HG02973 (cell line): ENCODE data around the gene ACLY.

Experiments used
- ATAC-seq: cut with Tn5 transposase; IDR thresholded peaks from one replicate; pipeline ENCODE4 v1.9.1; 2021; ENCODE audit warnings: moderate library complexity; ENCODE audit not compliant: unreplicated experiment

ACLY gene

DNA sequence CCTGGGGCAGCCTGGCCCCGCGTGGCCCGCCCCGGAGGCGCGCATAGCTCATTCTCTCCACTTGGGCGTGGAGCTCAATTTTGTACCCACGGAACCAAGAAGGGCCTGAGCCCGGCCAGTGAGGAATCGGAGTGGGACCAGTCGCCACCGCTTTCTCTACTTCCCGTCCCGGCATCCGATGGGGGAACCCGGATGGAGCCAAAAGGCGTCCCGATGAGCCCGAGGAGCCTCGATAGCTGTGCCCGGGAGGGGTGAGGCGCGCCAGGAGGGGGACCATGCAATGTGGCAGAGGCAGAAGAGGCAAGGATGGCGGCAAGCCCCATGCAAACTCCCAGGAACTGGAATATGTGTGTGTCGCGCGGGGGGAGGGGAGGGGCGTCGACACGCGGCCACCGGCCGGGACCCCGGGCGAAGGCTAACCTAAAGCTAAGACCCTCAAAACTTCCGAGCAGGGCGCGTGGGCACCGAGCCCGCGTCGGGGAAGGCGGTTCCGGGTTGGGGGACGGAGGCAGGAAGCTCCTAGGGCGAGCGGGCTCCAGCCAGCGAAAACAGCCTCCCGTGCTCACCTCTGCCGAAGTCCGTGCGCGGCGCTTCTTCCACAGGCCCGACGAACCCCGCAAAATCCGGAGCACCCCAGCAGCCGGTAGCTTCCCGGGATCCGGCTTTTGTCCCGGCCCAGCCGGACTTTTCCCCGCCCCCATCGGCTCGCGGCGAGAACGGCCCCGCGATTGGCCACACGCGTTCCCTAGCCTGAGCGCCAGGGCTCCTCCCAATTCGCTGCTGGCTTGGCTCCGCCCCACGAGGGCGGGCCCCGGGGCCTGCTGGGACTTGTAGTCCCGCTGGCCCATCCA, at the start of gene ACLY:
TSS of gene ACLY (minus strand) at position 638 of the 851 bp plus-strand sequence. CDS start 5,078 bp downstream, outside the sequence.
- ATAC-seq: peak; percentile 87

DNA sequence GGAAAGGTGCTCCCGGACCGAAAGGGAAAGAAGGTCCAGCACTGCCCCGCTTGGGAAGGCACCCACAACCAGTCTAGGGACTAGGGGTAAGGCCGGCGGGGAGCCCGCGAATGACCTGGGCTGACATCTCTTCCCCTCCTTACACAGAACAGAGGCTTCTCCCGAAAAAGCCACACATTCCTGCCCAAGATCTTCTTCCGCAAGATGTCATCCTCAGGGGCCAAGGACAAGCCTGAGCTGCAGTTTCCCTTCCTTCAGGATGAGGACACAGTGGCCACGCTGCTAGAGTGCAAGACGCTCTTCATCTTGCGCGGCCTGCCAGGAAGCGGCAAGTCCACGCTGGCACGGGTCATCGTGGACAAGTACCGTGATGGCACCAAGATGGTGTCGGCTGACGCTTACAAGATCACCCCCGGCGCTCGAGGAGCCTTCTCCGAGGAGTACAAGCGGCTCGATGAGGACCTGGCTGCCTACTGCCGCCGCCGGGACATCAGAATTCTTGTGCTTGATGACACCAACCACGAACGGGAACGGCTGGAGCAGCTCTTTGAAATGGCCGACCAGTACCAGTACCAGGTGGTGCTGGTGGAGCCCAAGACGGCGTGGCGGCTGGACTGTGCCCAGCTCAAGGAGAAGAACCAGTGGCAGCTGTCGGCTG, 49.3 kb upstream of the ACLY start:
- ATAC-seq: no peak

DNA sequence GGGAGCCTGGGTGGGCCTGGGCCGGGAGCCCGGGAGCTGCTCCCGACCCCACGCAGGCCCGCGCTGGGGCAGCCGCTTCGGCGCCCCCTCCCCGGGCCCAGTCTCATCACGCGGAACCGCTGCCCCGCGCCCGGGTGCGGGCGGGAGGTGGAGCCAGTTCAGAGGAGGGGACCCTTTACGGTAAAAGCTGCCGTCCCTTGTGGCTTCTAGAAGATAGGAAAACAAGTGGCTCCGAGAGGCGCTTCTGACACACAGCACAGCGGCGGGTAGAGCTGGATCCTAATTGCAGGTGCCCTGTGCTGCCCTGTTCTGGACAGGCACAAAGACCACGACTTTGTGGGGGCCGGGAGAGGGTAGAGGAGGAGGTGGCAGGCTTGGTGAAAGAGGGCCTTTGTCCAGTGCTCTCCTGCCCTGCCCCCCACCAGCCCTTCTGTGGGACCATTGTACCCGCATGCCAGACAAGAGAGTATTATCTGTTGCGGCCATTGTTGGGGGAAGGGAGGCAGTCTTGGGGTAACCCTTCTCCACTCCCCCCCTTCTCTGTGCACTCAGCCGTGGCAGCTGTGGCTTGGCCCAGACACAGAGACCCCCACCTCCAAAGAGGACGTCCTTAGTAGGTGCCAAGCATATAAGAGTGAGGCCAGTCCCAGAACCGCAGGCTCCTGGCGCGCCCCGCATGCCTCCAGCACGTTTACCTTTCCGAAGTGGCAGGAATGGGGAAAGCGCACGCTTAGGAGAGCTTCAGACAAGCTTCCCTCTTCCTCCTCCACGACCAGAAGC, 48.6 kb upstream of the ACLY start:
- no peak for ATAC-seq

DNA sequence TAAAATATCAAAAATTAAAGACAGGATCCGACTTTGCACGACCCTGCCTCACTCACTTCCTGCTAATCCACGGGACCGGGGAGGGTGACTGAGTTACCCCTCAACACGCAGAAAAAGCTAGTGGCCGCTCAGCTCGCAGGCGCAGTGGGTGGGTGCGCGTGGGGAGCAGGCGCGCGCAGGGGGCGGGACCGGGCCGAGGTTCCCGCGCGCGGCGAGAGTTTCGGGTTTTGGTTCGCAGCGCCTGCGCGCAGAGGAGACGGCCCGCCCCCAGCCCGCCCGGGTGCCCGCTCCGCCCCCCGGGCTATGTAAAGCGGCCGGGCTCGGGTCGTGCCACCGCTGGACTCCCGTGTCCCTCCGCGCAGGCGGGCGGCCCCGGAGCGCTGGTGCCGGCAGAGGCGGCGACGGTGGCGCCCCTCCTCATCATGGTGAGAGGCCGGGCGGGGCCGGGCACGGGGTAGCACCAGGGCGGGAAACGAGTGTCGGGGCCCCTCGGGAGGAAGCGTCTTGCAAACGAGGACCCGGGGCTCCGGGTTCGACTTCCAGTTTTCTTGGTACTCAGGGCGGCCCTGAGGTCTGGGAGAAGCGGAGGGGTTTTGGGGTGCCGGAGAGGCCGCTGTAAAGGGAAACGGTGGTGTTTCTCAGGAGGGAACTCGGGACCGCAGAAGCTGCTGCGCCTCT, 47.9 kb upstream of the ACLY start, which contains the start of gene CNP:
TSS of gene CNP (plus strand) at position 333 of the 678 bp plus-strand sequence. CDS start at position 423, 90 bp downstream.
- ATAC-seq: peak; percentile 49

DNA sequence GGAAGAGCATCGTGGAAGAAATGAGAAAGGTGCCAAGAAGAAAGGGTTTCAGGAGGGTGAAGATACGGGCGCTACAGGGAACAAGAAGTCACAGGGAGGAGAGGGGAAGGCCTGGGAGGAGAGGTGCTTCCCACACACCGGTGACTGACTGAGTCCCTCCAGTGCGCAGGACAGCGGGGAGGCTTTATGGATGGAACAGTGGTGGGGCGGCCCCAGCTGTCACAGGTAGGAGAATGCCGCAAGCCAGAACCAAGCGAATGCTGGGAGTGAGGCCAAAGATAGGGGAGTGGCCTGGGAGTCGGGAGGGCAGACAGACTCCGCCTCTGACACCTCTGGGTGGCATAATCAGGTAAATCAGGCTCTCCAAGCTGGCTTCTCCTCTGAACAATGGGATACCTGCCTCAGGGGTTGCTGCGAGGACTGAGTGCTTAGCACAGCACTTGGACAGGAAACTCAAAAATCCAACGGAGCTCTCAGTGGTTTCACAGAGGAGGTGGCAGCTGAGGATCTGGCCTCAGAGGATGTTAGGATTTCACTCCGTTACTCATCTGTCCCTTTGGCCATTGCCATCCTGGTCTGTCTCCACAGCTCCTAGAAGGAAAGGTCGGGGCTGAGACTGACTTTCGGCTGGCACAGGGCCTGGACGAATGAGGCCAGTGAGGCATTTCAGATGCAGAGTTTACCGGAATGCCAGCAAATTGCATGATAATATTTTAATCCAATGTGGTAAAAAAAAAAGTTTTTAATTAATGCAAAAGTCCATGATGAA, 47.1 kb upstream of the ACLY start:
- ATAC-seq: no peak

DNA sequence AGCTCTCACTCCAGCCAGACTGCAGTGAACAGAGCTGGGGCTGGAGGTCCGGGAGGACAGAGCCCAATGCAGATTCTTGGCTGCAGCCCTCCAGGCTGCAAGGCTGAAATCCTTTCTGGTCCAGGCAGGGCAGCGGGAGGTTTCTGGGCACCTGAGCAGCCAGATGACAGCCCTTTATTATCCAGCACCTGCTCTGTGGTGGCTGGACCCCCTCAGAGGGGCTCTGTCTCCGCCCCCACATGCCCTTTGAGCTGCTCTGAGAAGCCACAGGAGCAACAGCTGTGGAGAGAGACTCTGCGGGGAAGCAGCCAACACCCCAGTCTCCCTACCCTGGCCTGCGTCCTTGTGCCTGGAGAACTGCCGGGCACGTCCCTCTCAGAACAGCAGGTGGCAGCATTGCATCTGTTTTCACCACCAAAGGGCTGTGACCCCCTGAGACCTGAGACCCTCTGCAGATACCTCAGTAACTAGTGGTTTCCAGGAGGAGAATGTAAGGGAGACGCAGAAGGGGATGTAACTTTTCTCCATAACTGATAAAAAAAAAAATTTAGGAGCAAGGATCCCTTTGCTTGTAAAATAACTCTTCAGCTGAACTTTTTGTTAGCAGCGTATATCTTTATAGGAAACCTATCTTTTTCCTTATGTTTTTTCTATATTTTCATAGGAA, 44.1 kb upstream of the ACLY start:
- ATAC-seq: no peak

DNA sequence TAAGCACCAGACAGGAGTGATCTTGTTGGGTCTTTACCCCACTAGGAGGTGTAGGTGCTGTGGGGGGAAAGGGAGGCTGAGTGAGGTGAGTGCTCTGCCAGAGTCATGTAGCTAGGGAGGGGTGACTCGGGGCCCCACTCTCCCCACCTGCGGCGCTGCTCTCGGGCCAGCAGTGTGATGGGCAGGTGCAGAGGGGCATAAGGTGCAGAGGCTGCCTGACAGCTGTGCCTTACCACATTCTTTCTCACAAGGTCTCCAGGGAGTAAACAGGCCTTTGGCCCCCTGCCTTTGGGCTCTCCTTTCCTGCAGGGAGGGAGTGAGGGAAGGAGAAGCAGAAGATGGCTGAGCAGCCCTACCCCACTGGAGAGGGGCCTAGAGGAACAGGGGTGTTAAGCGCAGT, 43.4 kb upstream of the ACLY start:
- ATAC-seq: no peak

DNA sequence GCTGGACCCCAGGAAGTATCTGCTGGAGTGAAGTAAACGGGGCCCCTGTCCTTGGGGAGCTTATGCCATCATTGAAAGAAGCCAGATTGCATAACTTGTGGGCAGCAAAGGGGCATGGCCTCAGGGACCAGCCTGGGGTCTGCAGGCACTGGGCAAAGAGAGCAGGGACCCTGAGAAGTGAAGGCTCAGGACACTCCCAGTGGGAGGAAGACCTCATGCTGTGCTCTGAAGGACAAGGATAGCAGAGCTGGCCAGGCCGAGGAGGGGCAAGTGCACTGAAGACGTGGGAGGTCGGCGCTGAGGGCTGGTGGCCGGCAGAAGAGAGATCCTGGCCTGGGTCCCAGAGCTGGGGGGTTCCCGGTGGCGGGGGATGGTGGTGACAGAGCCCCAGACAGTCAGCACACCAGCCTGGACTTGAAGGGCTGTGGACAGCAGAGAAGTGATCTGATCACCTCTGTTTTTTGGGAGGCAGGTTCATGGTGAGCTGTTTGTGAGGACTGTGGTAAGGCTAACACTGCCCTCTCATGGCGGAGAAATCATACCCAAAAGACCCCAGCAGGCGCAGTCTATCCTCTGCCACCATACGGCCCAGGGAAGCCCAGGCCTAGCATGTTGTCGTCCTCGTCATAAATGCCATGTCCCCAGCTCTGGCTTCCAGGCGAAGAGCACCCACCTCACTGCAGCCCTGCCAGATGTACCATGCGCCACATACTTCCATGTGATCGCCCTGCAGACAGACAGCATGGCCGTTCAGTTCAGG, 40.8 kb upstream of the ACLY start:
- no peak for ATAC-seq

DNA sequence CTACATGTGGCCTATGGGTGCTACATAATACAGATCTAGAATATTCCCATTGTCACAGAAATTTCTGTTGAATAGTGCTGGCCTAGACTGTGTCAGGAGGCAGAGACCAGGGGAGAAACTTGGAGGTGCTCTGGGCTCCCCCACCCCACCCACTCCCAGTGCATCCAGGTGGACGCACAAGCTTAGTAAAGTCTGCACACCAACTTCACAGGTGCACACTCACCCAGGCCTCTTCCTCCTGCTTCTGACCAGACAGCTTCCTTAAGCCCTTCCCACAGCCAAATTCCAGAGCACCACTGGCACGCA, 40.2 kb upstream of the ACLY start:
- ATAC-seq: no peak

DNA sequence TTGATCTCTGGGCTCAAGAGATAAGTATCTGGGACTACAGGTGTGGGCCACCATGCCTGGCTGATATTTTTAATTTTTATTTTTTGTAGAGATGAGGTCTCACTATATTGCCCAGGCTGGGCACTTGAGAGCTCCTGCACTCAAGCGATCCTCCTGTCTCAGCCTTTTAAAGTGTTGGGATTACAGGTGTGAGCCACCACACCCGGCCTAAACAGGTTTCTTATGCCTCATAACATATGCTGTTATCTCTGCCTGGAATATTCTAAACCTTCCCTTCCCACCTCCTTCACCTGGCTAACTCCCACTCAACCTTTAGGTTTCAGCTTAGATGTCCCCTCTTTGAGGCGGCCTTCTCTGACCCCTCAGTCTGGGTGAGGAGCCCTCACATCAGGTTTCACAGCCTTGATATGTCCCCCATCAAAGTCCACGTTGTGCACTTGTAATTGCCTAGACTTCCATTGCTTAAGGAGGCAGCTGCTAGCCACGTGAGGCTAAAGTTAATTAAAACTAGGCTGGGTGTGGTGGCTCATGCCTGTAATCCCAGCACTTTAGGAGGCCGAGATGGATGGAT, 39.2 kb upstream of the ACLY start:
- no peak for ATAC-seq

DNA sequence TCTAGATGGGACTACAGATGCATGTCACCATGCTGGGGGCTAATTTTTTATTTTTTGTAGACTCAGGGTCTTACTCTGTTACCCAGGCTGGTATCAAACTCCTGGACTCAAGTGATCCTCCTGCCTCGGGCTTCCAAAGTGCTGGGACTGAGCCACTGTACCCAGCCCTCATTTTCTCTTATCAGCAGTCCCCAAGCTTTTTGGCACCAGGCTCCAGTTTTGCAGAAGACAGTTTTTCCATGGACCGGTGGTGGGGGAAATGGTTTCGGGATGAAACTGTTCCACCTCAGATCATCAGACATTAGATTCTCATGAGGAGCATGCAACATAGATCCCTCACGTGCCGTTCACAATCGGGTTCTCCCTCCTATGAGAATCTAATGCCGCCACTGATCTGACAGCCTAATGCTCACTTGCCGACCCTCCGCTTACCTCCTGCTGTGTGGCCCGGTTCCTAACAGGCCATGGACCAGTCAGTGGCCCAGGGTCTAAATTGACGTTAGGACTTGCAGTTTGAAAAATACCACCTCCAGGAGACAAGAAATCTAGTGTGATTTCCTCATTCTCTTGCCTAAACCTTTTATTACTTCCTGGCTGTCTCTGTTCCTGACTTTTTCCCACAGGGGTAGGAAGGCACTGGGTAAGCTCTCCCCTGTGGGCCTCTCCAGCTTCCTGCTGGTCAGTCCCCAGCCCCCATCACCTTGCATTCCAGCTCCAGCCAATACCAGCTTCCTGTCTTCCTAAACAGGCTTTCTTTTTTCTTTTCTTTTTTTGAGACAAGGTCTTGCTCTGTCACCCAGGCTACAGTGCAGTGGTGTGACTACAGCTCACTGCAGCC, 38.5 kb upstream of the ACLY start:
- ATAC-seq: no peak

DNA sequence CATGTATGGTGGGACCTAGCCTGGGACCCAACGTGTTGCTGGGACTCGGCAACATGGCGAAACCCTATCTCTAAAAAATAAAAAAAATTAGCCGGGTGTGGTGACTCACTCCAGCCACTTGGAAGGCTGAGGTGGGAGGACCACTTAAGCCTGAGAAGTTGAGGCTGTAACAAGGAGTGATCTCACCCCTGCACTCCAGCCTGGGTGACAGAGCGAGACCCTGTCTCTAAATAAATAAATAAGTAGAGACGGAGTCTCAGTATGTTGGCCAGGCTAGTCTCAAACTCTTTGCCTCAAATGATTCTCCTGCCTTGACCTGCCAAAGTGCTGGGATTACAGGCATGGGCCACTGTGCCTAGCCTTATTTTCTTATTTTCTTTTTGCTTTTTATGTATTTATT, 37.8 kb upstream of the ACLY start:
- no peak for ATAC-seq

DNA sequence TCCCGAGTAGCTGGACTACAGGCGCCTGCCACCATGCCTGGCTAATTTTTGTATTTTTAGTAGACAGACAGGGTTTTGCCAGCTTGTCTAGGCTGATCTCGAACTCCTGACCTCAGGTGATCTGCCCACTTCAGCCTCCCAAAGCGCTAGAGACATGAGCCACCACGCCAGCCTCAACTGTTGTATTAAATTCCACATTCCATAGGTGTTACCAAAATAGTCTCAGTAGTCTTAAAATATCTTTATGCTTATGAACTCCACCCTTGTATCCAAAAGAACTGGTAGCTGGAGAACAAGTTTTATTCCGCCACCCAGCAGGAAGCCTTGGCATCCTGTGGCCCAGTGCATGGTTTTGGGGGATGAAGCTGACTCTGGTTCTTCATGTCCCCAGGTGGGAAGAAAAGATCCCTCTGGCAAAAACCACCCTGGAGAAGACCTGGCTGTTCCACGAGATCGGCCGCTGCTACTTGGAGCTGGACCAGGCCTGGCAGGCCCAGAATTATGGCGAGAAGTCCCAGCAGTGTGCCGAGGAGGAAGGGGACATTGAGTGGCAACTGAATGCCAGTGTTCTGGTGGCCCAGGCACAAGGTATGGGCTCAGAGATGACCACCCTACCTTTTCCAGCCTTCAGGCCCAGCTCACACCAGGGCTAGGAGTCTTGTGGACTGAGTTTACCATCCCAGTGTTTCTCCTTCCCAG, 30.2 kb upstream of the ACLY start:
- ATAC-seq: no peak

DNA sequence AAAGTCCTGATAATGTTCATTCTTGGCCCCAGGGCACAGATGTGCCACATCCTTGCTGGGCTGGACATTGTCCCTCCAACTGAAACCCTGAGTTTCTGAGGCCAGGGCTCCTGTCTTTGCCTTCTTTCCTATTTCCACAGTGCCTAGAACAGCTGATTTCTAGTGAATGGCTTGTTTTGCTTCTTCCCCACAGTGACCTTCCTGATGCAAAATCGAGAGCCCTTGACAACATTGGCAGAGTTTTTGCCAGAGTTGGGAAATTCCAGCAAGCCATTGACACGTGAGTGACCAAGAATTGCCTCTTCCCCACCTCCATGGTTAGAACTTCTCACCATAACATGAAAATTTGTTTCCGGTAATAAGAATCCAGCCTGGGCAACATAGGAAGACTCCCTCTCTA, 26.2 kb upstream of the ACLY start:
- no peak for ATAC-seq

DNA sequence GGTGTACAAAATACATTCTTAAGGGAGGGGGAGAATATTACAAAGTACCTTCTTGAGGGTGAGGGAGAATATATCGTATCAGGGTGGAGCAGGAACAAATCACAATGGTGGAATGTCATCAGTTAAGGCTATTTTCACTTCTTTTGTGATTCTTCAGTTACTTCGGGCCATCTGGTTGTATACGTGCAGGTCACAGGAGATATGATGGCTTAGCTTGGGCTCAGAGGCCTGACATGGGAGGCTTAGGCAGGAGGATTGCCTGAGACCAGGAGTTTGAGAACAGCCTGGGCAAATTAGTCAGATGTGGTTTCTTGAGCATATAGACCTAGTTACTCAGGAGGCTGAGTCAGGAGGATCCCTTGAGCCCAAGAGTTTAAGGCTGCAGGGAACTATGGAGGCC, 24.7 kb upstream of the ACLY start:
- no peak for ATAC-seq

DNA sequence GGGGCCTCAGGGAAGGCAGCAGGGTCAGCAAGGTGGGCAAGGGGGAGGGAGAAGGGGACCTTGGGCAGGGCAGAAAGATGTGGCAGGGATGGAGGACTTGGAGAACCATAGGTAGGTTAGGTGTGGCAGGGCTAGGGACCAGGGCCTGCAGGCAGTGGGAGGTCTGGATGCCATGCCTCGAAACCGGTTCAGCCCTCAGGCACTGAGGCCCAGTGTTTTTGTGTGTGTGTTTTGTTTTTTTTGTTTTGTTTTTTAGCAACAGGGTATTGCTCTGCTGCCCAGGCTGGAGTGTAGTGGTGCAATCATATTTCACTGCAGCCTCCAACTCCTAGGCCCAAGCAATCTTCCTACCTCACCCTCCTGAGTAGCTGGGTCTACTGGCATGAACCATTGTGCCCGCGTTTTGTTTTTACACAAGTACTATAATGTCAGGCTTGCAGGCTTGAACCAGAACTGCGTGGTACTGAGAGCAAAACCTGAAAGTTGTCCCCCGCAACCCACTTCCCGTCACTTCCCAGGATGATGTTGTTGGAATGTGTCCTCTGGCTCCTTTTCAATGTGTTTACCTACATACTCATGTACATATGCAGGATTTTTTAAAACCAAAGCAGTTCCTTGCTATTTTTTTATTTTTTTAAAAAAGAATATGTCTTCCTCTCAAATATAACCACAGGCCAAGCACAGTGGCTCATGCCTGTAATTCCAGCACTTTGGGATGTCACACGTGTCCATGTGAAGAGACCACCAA, 24.0 kb upstream of the ACLY start:
- ATAC-seq: no peak

DNA sequence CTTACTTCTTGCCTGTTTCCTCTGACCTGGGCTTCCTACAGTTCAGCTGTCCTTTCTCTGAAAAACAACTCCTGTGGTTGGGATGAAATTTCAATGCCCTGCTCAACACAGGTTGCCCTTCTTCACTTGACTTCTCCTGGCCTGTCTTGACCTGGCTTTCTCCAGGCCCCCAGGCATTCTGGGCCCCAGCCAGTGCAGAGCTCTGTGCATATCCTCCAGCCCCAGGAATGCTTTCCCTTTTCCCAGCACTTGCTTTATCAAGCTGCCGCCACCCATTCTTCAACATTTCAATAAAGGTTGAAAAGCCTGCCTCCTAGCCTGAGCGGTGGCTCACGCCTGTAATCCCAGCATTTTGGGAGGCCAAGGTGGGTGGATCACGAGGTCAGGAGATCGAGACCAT, 22.4 kb upstream of the ACLY start:
- no peak for ATAC-seq
